22Rv1 (cell line): ENCODE data around the gene DAO.

Experiments used
- H3K27ac ChIP-seq: fragments of 450-650 bp; 2 replicates; pipeline ENCODE4 v1.5.1; 2017
- ZFX ChIP-seq: fragments of 450-650 bp; IDR thresholded peaks from 2 replicates; pipeline ENCODE4 v1.6.1; 2017; ENCODE audit warnings: antibody characterized with exemption, borderline replicate concordance
- TF ChIP-seq, protein P1 (sequence below): fragments of 450-650 bp; IDR thresholded peaks from 2 replicates; pipeline ENCODE4 v1.5.1; 2017; ENCODE audit warnings: mild to moderate bottlenecking

The DAO gene

DNA sequence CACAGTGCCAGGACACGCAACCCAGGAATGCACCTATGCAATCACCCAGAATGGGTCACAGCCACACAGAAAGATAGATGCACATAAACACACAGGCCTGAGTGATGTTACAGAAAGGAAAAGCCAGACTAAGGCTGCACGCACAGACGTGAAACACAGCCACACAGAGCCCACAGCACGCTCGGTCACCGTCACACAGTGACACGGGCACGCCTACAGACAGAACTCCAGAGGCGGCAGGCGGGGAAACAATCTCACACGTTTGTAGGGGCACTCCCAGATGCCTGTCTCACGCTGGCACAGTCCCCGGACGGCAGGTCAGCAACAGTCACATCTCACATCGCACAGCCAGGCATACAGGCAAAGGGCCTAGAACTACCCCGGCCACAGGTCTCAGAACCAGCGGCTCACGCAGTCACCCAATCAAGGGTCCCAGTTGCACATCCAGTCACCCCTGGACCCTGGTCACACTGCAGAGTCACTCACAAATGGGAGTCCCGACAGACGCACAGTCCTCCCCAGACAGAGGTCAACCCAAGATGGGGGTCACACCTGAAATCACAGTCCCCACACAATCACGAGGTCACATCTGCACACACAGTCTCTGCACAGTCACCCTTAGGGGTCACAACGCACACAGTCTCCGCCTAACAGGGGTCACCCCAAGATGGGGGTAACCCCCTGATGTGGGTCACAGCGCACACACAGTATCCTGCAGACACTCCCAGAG is 23.3 kb upstream of the DAO start:
- TF ChIP-seq, protein P1, sequence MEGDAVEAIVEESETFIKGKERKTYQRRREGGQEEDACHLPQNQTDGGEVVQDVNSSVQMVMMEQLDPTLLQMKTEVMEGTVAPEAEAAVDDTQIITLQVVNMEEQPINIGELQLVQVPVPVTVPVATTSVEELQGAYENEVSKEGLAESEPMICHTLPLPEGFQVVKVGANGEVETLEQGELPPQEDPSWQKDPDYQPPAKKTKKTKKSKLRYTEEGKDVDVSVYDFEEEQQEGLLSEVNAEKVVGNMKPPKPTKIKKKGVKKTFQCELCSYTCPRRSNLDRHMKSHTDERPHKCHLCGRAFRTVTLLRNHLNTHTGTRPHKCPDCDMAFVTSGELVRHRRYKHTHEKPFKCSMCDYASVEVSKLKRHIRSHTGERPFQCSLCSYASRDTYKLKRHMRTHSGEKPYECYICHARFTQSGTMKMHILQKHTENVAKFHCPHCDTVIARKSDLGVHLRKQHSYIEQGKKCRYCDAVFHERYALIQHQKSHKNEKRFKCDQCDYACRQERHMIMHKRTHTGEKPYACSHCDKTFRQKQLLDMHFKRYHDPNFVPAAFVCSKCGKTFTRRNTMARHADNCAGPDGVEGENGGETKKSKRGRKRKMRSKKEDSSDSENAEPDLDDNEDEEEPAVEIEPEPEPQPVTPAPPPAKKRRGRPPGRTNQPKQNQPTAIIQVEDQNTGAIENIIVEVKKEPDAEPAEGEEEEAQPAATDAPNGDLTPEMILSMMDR, result no peak
- TF ChIP-seq ZFX, result no peak
- H3K27ac ChIP-seq, result peak overlapping the region; percentile 81

DNA sequence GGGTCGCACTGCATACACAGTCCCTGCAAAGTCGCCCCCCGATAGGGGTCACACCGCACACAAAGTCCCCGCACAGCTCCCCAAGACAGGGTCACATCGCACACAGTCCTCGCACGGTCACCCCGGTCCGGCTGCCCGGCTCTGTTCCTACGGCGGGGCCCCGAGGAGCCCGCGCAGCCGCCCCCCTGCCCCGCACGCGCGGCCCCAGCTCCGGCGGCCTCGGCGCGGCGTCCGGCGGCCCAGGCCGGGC is 22.8 kb upstream of the DAO start:
- TF ChIP-seq, protein P1, result no peak
- no peak for TF ChIP-seq ZFX
- peak overlapping the region; percentile 81 for H3K27ac ChIP-seq

DNA sequence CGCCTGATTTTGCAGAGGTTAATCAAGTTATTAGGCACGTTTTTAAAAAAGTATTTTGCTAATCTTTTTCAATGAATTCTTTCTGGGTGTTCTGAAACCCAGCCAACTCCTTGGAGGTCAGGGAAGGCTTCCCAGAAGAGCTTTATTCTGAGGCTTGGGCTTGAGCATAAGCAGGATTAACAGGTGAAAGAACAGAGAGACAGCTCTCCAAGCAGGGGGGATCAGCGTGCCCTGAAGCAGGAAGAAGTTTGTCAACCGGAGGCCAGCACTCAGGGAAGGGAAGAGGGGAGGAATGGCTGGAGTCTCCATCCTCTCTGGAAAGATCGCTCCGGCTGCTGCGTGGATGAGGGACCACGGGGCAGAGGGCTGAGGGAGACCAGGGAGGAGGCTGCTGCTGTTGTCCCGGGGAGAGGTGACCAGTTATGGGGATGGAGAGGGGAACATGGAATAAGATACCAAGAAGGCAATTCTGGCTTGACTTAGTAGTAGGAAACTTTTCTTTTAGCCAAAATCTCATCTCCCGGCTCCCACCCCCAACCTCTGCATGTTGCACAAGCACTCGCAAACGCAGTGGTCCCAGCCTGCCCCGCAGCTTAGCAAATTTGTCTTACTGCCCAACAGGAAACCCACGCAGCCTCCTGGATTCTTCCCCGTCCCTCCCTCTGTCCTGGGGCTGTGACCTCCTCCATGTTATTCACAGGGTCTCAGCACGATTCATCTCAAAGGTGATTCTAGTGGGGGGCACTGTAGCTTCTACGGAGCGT is 21.4 kb upstream of the DAO start:
- TF ChIP-seq, protein P1, result no peak
- TF ChIP-seq ZFX, result no peak
- H3K27ac ChIP-seq, result no peak overlapping the region

DNA sequence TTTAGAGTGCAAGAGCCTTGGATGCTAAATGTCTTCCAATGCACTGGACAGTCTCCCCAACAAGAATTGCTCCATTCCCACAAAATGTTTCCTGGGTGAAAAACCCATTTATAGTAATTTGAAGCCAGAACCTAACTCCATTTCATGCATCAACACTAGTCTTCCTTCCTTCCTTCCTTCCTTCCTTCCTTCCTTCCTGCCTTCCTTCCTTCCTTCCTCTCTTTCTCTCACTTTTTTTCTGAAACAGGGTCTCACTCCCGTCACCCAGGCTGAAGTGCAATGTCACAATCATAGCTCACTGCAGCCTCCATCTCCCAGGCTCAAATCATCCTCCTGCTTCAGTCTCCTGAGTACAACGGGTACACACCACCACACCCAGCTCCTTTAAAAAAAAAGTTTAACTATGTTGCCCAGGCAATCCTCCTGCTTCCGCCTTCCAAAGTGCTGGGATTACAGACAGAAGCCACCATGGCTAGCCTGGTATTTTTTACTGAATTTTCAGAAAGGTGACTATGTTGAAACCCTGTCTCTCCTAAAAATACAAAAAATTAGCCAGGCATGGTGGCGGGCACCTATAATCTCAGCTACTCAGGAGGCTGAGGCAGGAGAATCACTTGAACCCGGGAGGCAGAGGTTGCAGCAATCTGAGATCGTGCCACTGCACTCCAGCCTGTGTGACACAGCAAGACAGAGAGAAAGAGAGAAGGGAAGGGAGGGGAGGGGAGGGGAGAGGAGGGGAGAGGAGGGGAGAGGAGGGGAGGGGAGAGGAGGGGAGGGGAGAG is 20.6 kb upstream of the DAO start:
- 0 out of 2 replicates have a peak overlapping the region, but pooled peaks have one; percentile 17 for H3K27ac ChIP-seq

DNA sequence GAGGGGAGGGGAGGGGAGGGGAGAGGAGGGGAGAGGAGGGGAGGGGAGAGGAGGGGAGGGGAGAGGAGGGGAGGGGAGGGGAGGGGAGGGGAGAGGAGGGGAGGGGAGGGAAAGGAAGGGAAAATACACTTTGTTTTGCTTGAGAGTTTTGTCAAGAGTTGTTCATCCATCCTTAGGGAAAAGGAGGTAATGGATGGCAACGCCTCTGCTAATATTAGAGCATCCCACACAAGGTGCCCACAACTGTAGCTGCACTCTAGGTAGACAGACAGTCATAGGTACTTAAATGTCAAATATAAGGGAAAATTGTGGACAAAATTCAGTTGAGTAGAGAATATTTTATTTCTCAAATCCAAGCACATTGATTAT is 20.0 kb upstream of the DAO start:
- H3K27ac ChIP-seq, result no peak overlapping the region
- no peak for TF ChIP-seq ZFX
- TF ChIP-seq, protein P1, result no peak

DNA sequence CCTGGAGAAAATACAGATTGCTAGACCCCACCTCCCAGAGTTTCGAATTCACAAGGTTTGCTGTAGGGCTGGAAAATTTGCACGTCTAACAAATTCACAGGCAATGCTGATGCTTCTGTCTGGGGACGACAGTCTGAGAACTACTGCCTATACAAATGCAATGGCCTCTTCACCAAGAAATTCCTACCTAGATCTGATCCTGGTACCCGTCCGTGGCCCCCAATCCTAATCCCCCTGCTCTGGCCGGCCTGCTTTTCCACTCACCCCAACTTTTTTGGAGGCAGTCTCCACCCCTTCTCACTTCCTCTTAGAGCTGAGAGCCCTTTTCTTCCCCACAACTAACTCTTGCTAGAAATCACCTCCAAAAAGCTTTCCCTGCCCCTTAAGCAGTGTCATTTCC is 19.4 kb upstream of the DAO start:
- TF ChIP-seq, protein P1, result no peak
- TF ChIP-seq ZFX, result no peak
- no peak overlapping the region for H3K27ac ChIP-seq

DNA sequence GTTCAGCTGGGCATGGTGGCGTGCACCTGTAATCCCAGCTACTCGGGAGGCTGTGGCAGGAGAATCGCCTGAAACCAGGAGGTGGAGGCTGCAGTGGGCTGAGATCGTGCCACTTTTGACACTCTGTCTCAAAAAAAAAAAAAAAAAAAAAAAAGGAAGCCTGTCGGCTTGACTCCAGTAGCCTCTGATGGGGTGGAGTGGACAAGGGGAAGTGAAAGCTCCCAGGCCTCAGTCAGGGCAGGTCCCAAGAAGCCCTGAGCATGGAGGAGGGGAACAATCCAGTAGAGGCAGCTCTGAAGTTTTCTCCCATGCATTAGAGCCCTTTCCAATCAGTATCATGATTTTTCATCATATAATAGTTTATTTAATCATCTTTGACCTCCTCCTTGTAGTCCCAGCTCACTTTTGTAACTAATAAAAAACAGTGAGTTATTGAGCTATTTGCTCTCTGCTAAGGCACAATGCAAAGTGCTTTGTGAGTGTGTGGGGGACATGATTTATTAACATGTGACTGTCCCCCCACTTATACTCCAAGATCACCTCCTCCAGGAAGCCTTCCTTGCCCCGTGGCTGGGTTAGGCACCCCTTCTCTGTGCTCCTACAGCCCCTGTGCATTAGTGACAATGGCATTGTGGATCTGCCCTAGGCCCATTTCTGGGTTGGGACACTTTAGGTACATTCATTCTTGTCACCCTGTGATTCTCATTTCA is 17.9 kb upstream of the DAO start:
- no peak overlapping the region for H3K27ac ChIP-seq
- TF ChIP-seq, protein P1, result no peak
- TF ChIP-seq ZFX, result no peak
